Vagina (tissue), 2 donors: ENCODE measurements around the gene UPK2.

Source experiments
- CTCF ChIP-seq, 3 experiments: fragments of 450-650 bp in 2 of 3; fragments of 200-600 bp in 1 of 3; sonication (generic) in 1 of 3; IDR thresholded peaks; one replicate each; pipeline ENCODE4 v1.5.1; 2017 to 2019; ENCODE audit warnings: antibody characterized with exemption in 3 of 3, mild to moderate bottlenecking in 2 of 3, moderate library complexity in 2 of 3
- POLR2AphosphoS5 ChIP-seq, 2 donors: sonication (generic); formaldehyde crosslinking; IDR thresholded peaks; one replicate each; pipeline ENCODE4 v1.9.0; 2017; ENCODE audit warnings: antibody characterized with exemption in 2 of 2, mild to moderate bottlenecking in 2 of 2, low read depth in 1 of 2; ENCODE audit not compliant: insufficient read depth in 1 of 2

- TF ChIP-seq CTCF (IDR thresholded peaks at IDR 0.05) (no peak), POLR2AphosphoS5 (IDR thresholded peaks at IDR 0.05; ENCODE audit: insufficient read depth in 1 of 2, low read depth in 1 of 2) (no peak)
Measured at GRCh38 chr11:118979434-118979833, 23.3 kb downstream of the UPK2 start.
